NCI-H2029 (cell line): ENCODE measurements around the gene CTSH.

Experiments used
- DNase-seq: peaks from one replicate; lab custom pipeline; 2025; lab: John Stamatoyannopoulos, UW

CTSH gene, protein sequence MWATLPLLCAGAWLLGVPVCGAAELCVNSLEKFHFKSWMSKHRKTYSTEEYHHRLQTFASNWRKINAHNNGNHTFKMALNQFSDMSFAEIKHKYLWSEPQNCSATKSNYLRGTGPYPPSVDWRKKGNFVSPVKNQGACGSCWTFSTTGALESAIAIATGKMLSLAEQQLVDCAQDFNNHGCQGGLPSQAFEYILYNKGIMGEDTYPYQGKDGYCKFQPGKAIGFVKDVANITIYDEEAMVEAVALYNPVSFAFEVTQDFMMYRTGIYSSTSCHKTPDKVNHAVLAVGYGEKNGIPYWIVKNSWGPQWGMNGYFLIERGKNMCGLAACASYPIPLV

DNA sequence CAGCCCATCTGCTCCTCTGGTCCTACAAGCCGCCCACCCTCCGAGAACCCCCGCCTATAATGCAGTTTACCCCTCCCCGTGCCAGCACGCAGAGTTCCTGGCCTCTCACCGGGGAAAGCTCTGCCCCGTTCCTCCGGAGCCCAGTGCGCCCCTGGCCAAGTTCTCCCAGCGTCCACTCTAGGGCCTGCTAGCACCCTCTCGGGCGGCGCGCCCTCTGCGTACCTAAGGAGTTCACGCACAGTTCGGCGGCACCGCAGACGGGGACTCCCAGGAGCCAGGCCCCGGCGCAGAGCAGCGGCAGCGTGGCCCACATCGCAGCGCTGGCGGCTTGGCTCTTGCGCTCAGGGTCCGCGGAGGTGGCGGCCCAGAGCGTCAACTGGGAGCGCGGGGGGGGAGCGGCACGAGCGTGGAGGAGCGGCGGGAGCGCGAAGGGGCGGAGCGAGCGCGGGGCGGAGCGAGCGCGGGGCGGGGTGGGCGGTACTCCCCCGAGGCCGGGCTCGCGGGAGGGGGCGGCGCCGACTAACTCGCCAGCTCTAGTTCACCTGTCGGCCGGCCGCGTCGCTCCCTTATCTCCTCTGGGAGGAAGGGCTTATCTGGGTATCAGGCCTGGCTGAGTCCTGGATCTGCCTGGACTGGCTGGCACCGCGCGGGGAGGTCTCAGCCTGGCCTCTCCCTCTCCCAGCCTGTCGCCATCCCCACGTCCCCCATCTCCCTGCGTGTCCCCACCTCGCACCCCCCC is at the start of gene CTSH:
TSS of gene CTSH (minus strand) at position 378 of the 739 bp plus-strand sequence. CDS start at position 313, 65 bp downstream.
- peak; percentile 44 for DNase-seq

DNA sequence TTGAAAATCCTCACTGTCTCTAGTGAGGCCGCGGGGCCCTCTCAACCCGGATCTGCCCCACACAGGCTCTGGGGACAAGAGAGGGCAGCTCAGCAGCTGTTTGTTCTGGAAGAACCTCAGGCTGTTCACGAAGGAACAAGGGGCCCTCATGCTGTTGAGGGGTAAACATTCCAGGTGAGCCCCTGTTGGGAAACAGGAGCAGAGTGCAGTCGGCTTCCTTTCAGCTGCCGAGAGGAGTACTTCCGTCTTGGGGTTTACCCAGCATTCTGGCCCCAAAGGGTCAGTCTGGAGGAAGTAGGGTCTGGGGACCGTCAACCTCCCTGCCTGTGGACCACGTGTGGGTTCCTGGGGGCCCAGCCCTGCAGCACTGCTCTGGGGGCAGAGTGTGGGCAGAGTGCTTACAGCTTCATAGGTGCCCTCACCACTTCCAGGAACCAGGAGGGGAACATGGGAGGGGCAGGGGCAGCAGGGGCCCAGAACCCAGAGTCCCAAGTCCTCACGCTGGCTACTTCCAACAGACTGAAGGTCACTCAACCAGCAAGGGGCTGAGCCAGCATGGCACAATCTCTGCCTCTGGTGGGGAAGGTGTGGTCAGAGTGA is 49.2 kb upstream of the CTSH start:
- no peak for DNase-seq

DNA sequence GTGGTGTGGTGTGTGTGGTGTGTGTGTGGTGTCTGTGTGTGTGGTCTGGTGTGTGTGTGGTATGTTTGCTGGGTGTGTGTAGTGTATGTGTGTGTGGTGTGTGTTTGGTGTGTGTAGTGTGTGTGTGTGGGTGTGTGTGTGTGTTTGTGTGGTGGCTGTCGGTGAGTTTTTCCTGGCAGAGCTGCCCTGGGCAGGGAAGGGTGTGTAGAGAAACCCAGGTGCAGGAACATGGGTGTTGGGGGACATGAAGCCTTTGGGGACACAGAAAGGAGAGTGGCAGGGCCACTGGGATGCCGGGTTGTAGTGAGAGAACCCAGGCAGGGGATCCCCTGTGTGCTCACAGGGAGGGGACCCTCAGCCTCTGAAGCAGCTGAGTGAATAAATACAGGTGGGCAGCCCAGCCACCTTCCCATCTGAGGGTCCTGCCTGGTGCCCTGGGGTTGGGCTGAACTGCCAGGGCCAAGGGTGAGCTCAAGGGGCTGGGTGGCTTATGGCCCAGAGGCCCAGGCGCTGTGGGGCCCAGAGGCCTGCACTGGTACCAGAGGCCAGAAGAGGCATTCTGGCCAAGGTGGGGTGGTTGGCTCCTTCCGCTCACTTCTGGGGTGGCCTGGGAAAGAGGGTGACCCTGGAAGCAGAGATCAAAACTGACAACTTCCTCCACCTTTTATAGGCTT is 48.5 kb upstream of the CTSH start:
- DNase-seq: no peak

DNA sequence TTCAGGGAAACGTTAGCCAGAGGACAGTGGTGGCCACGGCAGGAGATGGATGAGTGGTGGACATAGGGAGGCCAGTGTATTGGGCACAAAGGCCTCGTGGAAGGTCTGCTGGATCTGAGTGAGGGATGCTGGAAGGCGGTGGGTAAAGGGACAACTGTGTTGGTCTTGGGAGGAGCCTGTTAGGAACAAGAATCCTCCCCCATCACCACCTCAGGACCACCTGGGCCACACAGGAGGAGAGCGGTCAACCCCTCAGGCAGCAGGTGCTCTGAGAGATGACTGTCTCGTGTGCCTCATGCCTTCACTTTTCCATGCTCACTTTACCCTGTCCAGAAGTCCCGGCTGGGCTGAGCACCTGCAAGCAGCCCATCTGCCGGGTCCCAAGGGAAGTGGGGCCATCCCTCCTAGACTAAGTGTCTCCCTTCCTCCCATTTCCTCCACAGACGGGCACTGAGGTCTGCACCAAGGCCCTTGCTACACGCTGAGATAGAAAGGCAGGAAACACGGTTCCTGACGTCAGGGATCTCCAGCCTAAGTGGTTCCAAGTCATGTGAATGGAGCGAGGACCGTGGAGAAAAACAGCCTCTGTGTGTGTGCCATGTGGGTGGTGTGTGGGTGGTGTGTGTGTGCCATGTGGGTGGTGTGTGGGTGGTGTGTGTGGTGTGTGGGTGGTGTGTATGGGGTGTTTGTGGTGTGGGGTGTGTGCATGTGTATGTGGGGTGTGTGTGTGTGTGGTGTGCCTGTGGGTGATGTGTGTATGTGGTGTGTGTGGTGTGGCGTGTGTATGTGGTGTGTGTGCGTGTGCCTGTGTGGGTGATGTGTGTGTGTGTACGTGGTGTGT is 47.8 kb upstream of the CTSH start:
- DNase-seq: no peak

DNA sequence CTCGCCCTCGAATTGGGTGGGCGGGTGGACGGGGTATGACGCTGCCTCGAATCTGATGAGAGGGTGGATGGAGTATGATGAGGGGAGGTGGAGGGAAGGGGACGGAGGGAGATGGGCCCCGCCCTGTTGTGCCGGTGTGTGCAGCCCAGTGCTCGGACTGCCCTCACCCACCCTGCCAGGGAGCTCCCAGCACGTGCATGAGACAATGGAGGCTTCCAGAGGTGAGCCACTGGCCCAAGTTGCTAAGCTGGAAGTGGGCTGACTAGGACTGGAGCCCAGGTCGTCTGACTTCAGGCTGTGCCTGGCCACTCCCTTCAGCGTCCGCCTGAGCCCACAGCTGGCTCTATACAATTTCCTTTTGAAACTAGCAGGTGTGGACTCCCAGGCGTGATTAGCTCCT is 47.0 kb upstream of the CTSH start:
- DNase-seq: no peak

DNA sequence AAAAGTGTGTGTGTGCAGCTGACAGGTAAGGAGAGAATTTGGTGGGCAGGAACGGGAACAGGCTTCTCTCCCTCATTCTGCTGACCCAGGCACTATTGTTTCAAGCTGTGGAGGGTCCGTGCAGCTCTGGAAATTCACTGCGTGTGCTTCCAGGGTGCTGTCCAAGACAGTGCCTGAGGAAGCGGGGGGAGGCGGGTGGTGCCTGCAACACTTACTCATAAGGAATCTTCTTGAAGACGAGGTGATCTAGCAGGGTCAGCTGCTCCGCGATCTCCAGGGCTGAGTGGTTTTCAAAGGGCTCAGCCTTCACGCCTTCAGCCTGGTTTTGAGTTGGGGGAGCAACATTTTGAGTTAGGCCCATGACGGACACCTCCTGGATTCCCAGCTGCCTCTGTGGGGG is 46.6 kb upstream of the CTSH start:
- DNase-seq: no peak

DNA sequence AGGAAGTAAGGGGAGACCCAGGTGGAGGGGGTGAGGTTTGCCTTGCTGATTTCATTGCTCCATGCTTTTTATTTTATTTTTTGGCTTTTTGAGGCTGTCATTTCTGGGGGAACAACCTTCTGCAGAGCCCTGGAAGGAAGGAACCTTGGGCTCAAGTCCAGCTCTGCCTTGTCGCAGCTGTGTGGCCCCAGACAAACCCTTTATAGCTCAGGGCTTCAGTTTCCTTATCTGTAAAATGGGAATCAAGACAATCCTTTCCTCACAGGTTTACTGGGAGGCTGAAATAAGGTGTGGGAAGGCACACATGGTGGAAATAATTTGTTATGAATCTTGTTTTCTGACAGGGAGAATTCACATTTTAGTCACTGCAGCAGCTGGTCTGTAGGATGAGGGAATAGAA is 45.4 kb upstream of the CTSH start:
- DNase-seq: no peak

DNA sequence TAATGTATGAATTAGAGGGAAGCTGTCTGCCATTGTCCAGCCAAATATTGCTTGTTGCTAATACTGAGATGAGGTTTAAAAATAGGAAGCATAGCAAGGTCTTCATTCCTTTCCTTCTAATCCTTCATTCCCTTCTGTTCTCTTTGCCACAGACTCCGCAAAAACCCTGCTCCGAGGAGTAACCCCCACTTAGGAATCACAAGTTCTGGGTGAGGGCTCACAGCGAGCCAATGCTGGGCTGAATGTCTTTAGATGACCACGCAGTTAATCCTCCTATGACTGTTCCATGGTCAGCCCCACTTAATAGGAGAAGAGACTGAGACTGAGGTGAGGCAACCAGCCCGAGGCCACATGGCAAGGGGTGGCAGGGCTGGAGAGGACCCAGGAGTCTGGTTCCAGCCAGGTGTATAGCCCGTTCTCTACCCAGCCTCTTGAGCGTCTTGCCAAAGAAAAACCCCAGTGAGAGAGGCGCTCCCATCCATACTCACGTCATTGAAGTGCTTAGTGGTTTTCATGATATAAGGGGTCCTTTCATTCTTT is 44.9 kb upstream of the CTSH start:
- no peak for DNase-seq

DNA sequence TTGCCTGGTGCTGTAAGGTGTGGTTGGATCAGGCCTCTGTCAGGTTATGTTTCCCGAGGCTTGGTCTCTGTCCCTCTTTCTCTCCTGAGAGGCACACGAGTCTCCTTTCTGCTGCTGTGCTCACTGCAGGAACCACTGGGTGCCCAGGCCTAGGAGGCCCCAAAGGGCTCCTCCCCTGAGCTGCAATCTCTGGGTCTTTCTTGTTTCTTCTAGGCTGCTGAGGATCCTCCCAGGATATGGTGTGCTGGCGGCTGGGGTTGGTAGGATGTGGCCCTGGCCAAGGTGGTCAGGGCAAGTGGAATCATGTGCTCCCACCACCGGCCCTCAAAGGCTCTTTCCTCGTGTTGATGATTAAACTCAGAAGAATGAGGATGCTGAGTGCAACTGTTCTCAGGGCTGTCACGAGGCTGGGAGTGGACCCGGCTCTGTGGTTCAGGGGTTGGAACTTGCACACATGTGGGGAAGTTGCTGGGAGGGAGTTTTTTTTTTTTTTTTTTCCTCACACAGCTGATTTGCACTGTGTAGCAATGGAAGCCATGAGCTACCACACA is 43.6 kb upstream of the CTSH start:
- DNase-seq: no peak

DNA sequence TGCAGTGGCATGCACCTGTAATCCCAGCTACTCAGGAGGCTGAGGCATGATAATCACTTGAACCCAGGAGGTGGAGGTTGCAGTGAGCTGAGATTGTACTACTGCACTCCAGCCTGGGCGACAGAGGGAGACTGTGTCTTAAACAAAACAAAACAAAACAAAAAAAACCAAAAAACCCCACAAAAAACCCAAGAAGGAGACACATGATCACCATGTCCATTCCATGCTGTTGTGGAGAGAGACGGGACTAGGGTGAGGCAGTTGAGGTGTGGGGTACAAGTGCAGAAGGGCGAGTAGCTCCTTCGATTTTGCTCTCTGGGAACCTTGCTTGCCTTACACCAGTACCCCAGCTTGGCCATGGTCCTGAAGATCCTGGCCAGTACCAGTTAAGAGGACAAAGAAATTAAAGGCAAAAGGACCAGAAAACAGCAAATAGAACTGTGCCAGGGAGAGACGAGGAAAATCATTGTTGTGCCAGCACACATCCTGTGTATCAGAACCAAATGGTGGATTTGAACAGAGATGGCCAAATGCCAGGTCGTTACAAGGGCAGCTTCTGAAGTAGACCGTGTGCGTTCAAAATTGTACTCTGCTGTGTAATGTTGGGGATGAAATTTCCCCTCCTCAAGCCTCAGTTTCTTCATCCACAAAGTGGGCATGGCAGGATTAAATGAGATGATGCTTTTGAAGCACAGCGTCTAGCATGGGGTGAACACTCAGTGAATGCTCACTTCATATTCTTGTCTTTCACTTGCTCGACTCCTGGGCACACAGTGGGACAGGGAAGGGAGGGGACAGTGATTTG is 42.9 kb upstream of the CTSH start:
- DNase-seq: no peak

DNA sequence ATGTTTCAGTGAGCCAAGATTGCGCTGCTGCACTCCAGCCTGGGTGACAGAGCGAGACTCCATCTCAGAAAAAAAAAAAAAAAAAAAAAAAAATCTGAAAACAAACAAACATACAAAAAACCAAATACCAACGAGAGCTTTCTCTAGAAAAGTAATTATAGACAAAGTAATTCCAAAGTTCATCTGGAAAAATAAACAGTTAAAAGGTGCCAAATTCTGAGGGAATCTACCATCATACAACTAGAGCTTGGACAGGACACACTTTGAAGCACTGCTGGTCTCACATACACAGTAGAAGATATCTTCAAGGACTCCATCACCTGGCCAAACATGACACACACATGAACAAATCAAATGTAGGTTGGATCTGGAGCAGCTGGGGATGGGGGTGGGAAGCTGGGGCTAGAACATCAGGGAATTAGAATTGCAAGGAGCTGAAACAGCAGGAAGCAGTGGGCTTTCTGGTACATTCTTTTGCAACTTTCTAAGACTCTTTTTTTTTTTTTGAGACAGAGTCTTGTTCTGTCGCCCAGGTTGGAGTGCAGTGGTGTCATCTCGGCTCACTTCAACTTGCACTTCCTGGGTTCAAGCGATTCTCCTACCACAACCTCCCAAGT is 41.1 kb upstream of the CTSH start:
- DNase-seq: no peak

DNA sequence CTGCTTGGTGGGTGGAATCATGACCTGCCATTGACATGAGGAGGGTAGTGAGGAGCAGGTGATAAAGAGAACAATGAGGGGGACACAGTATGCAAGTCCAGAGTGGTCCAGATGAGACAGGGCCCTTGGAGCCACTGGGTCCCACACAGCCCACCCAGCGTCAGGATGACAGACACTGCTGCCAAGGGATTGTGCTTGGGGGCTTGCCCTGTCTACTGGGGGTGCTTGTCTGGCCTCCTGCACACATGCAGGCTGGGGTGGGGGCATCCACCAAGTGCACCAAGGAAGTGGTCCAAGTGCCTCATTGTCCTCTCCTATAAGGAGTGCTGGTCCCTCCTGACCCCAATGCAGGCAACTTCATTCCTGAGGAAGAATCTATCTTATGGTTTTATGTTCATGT is 39.2 kb upstream of the CTSH start:
- no peak for DNase-seq

DNA sequence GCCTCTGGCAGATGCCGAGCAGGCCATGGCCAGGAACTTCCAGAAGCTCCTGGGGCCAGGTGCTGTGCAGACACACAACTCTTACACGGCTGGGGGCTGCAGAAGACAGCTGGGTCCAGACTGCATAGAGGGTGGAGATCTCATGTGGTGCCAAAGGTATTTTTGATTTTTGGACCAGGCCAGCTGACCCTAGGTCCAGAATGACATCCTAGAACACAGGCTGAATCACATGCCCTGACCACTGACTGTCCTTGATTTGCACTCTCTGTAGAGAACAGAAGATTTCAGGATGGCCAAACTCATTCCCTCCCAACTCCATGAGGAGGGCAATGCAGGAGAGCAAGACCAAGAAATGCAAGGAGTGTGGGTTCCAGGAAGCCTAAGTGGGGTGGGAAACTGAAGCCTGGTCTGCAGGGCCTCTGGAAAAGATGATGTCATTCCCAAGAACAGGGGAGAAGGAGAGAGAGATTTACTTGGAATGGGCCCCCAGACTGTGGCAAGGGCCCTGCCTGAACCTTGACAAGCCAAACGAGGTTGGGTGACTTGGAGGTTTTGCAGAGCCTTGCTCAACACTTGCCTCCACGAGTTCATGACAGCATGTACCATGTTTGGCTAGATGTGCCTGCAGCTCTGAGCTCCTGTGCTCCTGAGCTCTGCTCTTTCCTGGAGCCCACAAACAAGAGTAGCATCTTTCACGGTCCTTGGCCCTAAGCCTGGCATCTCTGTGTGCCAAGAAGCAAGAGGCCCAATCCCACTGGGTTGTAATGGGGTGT is 38.5 kb upstream of the CTSH start:
- no peak for DNase-seq

DNA sequence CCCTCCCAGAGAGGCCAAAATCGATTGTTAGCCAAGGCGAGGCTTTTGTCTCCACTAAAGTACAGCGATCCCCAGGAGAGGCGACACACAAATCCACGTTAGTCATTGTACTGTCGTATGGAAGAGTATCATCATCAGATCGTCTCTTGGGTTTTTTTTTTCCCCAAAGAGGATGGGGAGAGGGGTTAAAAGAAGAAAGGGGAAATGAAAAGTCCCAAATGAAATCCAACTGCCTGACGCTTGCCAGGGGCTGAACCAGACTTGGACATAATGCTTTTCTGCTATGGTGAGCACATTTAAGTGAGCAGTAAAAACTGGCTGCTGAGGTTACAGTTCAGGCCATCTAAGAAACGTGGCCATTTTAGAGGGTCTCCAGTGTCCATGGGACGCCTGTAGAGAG is 37.9 kb upstream of the CTSH start:
- no peak for DNase-seq

DNA sequence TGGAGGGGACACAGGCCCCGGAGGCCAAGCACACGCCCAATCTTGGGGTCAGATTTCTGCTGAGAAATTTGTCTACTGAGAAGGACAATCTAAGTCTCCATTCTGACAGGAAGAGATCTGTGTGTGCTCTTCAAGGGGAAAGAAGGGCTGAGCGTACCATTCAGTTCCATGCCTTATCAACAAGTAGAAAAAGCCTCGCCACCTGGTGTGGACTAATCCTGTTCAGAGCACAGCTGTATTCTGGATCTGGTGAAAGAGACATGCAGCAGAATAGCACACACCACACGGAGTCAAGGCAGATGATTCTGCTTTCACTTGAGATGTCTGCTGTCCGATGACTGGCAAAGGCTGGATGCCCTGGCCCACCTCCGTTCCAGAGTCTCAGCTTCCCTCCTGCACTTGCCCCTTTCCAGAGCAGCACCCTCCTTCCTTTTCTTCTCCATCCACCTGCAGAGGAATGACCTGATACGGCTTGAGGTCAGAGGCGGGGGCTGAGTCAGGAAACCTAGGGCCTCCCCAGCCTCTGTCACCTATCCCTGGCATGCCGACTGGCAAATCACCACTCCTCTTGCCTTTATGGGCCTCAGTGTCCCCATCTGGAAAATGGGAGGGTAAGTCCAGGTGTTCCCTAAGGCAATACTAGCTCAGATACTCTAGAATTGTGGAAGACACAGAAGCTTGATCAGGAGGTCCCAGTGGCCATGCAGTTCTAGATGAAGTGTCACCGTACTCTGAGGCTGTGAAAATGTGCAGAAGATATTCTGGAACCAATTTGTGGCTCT is 36.9 kb upstream of the CTSH start:
- no peak for DNase-seq

DNA sequence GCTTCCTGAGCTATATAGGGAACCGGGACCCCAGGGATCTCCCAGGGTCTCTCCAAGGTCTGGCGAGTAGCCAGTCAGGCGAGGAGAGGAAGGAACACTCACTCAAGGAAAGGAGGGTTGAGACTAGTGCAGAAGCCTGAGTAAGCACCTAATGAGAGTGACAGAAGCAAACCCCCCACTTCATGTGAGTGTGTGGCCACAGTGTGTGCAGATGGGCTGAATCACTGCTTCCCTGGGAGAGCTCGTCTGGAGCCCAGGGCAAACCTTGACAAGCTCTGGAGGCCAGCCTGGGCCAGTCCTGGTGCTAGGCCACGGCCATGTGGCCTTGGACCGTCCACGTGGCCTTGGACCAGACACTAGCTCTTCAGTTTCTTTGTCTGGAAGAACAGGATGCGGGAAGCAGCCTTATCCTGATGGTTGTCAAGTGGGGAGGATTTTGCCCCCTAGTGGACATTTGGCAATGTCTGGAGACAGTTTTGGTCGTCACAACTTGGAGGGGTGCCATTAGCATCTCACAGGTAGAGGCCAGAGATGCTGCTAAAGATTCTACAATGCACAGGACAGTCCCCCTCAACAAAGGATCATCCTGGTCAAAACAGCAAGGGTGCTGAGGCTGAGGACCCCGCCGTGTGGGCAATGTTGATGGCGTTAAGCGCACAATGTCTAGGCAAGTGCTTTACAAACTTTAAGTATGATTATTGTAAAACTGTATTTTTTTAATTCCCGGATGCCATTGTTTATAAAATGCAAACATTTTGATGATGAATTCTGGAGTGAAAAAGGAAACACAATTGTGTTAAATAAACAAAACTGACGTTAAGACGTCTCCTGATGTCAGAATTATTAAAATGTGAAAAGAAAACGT is 34.8 kb upstream of the CTSH start:
- peak; percentile 65 for DNase-seq

DNA sequence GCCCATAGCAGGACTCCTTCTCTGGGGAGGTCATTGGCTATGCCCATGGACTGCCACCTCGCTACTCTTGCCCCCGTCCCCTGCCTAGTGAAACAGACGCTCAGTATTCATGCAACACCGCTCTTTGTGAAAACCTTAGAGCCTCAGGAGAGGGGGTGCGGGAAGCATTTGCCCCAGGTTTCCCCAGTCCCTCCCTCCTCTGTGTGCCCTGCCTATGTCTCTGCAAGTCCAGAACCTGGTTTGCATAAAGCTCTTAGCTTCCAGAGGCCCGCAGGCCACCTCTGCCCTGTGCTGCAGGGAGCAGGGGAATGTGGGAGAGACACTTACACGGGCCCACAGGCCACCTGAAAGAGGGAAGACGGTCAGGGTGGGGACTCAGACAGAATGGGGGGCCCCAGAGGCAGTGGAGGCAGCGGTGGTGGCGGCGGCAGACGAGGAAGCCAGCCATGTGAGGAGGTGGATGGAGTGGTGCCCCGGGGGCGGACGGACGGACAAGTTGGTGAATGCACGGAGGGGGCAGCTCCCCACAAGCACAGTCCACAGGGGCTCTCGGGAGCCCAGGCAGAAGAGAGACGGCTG is 33.8 kb upstream of the CTSH start:
- DNase-seq: no peak
